CD4-positive, alpha-beta T cell treated with Interleukin-15 for 4 hours (primary cell): ENCODE measurements around the gene AASDH.

Experiments
- DNase-seq: peaks from one replicate; pipeline ENCODE4 v3.0.0-alpha.2; 2020; ENCODE audit warnings: low spot score

AASDH gene

GRCh38 chr4:56316011-56316650 is 71.2 kb downstream of the AASDH start:
- no peak for DNase-seq

- DNase-seq = no peak
Measured at GRCh38 chr4:56315543-56315942, 71.7 kb downstream of the AASDH start.

- no peak for DNase-seq
Measured at GRCh38 chr4:56315041-56315440, 72.2 kb downstream of the AASDH start.

- DNase-seq = no peak
Measured at GRCh38 chr4:56314207-56314915, 72.9 kb downstream of the AASDH start.

DNA sequence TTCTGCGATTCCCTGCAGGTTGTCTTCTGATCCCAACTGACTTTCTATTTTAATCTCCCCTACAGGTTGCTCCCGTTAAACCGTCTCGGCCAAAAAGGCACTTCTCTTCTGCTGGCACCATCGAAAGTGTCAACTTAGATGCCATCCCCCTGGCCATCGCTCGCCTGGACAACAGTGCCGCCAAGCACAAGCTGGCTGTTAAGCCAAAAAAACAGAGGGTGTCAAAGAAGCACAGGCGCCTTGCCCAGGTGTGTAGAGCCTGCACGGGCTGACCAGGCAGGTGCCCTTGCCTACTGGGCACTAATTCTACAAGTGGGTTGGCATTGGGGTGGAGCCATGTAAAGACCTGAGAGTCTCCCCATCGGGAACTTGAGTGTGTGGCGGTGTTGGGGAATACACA is 74.2 kb downstream of the AASDH start:
- DNase-seq = no peak

GRCh38 chr4:56311299-56311975 is 75.9 kb downstream of the AASDH start:
- no peak for DNase-seq

GRCh38 chr4:56310401-56311125 is 76.7 kb downstream of the AASDH start:
- no peak for DNase-seq

DNA sequence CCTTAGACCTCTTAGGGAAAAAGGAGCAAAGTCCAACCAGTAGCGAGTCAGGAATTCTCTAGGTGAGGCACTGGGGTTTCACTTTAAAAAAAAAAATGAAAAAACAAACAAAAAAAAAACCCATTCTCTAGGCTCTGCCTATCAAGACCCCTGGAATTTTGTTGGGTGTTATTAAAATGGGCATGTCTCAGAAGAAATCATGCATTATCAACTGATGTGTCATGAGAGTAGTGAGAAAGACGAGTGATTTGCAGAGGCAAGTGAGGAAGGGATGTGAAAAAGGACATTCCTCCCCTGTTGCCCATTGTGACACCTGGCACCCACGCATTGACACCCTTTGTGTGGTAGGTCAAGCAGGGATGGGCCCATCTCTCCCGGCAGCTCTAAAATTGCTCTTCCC is 78.9 kb downstream of the AASDH start:
- no peak for DNase-seq

DNA sequence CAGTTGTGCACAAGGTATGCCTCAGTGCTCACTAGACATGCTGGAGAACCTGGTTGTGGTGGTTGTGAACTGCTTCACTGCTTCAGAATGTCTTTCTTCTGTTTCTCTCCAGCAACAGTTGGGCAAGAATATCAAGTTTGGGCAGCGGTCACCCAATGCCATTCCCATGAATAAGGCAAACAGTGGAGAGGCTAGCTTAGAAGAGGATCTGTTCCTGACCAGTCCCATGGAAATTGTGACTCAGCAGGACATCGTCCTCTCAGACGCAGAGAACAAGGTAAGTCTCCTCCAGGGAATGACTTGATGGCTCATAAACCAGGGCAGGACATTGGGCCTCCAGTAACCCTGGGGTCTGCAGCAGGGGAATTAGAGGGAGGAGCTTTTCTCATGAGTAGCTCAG is 79.9 kb downstream of the AASDH start:
- DNase-seq = no peak

DNA sequence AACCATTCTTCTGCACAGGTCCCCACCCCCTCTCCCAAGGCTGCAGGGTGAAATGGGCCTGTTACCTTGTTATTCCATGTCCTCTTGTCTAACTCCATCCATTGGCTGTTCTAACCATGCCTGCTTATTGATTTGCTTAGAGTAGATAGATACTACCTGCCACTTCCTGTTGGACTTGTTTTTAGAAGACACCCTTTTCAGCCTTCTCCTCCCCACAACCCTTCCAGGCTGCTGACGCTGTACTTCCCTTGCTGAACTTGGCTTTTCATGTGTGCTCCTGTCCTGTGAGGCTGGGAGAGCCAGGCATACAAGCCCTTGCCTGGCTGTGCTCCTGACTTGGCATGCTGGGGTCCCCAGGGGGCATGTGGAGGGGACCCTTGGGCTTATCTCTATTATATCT is 81.9 kb downstream of the AASDH start:
- no peak for DNase-seq

GRCh38 chr4:56303921-56304320 is 83.4 kb downstream of the AASDH start:
- DNase-seq = no peak

DNA sequence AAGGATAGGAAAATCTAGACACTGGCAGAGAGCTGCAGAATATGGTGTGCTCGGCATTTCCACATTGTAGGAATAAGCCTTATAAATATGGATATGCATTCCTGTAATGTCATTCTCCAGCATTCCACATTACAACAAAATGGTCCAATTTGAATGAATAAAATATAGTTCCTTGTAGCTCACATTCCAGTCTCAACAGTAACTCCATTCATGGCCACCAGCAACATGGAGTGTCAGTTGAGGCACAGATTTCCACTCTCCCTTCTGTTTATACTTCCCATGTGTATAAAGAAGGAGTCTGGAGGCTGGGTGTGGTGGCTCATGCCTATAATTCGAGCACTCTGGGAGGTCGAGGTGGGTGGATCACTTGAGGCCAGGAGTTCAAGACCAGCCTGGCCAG is 84.5 kb downstream of the AASDH start:
- no peak for DNase-seq

- no peak for DNase-seq
Measured at GRCh38 chr4:56301997-56302496, 85.2 kb downstream of the AASDH start.

DNA sequence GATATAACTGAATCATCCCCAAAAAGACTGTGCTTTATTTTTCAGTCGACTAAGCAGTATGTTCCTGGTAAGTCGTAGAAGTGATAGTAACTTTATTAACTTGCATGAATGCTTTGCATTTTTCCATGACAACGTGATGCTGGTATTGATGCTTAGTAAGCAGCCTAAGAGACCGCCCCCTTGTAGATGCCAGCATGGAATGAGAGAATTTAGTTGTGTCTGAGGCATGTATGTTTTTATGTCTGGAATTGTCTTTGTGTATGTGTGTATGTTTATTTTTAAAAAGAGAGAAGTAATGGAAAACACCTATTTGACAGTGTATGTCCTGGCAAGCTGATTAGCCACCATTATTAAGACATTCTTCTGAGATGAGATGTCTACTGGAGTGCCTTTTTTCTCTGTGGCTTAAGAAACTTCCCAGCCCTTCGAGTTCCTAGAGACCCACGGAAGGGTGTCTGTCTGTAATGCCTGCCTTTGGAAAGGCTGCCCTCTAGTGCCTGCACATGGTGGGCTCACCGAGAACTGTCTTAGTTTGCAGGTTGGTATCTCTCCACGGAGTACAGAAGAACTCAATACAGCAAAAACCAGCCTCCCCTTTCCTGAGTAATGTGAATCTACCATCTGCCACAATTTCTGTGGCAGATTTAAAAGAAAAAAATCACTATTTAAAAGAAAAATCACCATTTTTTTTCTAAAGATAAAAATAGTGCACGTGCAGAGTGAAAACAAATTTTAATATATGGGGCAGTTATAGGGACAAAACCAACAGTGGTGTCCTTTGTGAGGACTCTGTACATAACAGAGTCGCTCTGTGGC is 85.9 kb downstream of the AASDH start:
- peak; percentile 57 for DNase-seq

- DNase-seq = no peak
Measured at GRCh38 chr4:56298236-56298635, 89.1 kb downstream of the AASDH start.

- DNase-seq = no peak
Measured at GRCh38 chr4:56297776-56298175, 89.5 kb downstream of the AASDH start.

- no peak for DNase-seq
Measured at GRCh38 chr4:56296526-56296925, 90.8 kb downstream of the AASDH start.

GRCh38 chr4:56293121-56293520 is 94.2 kb downstream of the AASDH start:
- DNase-seq = no peak

- no peak for DNase-seq
Measured at GRCh38 chr4:56289934-56290333, 97.4 kb downstream of the AASDH start.

GRCh38 chr4:56288663-56289062 is 98.6 kb downstream of the AASDH start:
- no peak for DNase-seq
